ENCODE data around the gene ADM2. TPM values are rescaled to one million over a fixed set of nuclear protein-coding genes. Genes with fewer than 3 reads are reported as not detected.

The ADM2 gene
- total RNA-seq, 1 experiment from 2014 or later = 3.2 TPM

DNA sequence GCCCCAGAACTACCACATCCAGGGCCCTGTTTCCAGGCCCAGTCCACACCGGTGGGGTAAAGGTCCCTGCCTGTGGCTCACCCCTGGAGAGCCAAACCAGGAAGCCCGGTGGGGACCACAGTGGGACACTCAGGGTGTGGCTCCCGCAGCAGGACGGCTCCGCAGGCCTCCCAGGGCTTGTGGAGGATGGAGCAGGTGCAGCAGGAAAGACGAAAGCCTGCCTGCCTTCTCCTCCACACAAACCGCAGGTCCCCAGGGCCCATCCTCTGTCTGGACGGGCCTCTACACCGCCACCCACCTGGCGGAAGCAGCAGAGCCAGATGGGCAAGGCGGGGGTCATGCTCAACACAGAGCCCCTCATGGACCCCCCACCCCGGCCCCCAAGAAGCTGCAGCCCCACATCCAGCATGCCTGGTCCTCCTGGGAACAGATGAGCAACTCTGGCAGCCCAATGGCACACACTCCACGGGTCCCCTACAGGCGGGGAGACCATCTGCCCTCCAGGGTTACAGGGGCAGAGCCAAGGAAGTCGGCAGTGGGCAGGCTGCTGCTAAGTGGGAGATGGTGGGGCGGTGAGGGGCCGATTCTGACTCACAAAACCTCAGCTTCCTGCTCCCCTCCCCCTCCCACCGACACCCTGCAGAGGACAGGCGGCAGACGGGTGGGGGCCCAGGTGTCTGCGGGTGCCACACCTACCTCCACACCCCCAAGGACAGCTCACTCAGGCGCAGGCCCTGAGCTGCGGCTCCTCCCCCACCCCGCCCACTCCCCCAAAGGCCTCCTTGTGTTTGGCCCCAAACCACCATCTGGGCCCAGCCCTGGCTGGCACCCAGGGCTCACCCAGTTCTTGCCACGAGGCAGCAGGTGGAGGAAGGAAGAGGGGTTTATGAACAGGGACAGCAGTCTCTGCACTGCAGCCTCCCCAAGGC lies 11.7 kb upstream of the ADM2 start:
- Histone ChIP-seq H3K27me3 (ENCODE audit: control insufficient read depth, insufficient read depth, low read length) (no peaks in the 10 kb centered on the region), H3K4me3 (ENCODE audit: insufficient read depth, low read depth, low read length) (no peak overlapping the region), H3K36me3 (replicated peaks; ENCODE audit: control insufficient read depth, insufficient read depth, low read length) (peaks cover 19% of the 10 kb centered on the region)
- peak; percentile 94 for DNase-seq

DNA sequence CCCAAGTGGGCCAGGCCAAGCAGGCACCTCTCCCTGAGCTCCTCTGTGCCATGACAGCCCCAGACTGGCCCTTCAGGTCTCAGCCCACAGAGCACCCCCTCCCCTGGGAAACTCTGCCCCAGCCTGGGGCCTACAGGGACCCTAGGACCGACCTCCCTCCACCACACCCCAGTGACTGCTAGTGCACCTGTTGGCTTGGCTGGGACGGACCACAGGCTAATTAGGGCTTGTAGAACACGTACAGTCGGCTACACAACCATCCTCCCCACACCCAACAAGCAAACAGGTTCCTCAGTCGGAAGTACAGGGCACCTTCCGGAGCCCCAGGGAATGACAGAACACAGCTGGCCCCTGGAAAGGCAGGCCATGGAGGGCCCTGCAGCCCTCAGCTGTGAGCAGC lies 10.9 kb upstream of the ADM2 start:
- H3K27me3 ChIP-seq (ENCODE audit: control insufficient read depth, insufficient read depth, low read length) = no peaks in the 10 kb centered on the region
- H3K4me3 ChIP-seq (ENCODE audit: insufficient read depth, low read depth, low read length) = no peak overlapping the region
- H3K36me3 ChIP-seq (replicated peaks; ENCODE audit: control insufficient read depth, insufficient read depth, low read length) = peaks cover 14% of the 10 kb centered on the region
- no peak for DNase-seq

DNA sequence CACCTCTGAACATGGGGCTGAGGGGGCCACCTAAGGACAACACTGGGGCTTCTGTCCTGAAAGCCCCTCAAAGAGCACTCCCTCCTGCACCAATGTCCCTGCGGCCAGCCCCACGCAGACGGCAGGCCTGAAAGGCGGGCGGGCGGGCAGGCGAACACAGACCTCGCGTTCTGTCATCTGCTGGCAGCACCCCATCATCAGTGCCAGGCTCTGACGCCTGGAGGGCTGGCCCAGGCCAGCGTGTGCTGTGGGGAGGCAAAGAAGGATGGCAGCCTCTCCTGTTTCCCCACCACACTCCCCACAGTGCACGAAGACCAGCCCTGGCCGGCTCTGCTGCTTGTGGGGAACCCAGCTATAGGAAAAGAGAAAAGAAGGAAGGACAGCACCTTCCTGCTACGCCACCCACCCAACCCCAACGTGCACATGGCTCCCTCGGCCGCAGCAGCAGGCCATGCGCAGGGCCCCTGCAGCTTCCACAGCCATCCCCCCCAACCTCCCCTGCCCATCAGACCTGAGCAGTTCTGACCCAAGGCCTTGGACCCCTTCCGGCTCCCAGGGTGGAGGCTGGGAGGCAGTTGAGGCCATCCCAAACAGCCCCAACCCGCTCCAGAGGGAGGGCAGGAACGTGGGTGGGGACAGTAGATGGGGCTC lies 10.0 kb upstream of the ADM2 start:
- H3K4me3 ChIP-seq (ENCODE audit: insufficient read depth, low read depth, low read length) = no peak overlapping the region

DNA sequence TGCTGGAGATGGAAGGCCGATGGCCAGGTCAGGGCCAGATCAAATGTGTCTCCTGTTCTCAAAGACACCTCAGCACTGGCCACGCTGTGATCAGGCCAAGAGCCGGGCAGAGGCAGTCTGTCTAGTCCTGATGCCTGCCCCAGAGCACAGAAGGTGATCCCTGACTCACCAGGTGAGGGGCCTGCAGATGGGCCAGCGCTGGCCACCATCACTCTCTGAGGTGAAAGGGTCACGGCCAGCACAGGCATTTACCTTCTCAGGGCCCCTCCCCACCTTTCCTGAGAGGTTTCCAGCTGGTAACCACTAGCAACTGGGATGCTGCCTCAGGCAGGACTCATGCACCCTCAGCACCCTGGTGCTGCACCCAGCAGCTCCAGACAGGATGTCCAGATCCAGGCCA lies 9.4 kb upstream of the ADM2 start:
- no peaks in the 10 kb centered on the region; the same call in 1 of the 2 replicates for H3K27me3 ChIP-seq (ENCODE audit: control insufficient read depth, insufficient read depth, low read length)
- no peak overlapping the region for H3K4me3 ChIP-seq (ENCODE audit: insufficient read depth, low read depth, low read length)
- no peak for DNase-seq
- peaks cover 3% of the 10 kb centered on the region for H3K36me3 ChIP-seq (replicated peaks; ENCODE audit: control insufficient read depth, insufficient read depth, low read length)

More for the DNA sequence above, 10.0 kb upstream of the ADM2 start:
- Histone ChIP-seq H3K27me3 (ENCODE audit: control insufficient read depth, insufficient read depth, low read length) (no peaks in the 10 kb centered on the region), H3K36me3 (replicated peaks; ENCODE audit: control insufficient read depth, insufficient read depth, low read length) (peaks cover 8% of the 10 kb centered on the region)
- DNase-seq = no peak

DNA sequence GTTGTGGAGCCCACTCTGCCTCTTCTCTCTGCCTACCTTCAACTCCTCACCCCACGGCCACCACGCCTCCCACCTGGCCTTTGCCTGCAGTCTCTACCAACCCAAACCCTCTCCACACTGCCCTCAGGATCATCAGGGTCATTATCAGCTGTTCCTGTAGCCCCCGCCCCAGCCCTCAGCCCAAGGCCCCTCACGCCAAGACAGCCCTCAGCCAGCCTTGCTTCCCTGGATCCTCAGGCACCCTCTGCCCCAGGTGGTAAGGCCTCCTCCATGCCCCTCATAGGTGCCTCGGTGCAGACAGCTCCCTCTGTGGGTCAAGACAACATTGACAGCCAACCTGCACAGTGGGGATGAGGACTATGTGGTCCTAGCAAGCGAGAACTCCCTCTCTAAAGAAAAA lies 8.3 kb upstream of the ADM2 start:
- Histone ChIP-seq H3K36me3 (replicated peaks; ENCODE audit: control insufficient read depth, insufficient read depth, low read length) (no peaks in the 10 kb centered on the region; the same call in 1 of the 2 replicates), H3K27me3 (ENCODE audit: control insufficient read depth, insufficient read depth, low read length) (no peaks in the 10 kb centered on the region; the same call in 1 of the 2 replicates), H3K4me3 (ENCODE audit: insufficient read depth, low read depth, low read length) (no peak overlapping the region)
- DNase-seq = peak; percentile 87

DNA sequence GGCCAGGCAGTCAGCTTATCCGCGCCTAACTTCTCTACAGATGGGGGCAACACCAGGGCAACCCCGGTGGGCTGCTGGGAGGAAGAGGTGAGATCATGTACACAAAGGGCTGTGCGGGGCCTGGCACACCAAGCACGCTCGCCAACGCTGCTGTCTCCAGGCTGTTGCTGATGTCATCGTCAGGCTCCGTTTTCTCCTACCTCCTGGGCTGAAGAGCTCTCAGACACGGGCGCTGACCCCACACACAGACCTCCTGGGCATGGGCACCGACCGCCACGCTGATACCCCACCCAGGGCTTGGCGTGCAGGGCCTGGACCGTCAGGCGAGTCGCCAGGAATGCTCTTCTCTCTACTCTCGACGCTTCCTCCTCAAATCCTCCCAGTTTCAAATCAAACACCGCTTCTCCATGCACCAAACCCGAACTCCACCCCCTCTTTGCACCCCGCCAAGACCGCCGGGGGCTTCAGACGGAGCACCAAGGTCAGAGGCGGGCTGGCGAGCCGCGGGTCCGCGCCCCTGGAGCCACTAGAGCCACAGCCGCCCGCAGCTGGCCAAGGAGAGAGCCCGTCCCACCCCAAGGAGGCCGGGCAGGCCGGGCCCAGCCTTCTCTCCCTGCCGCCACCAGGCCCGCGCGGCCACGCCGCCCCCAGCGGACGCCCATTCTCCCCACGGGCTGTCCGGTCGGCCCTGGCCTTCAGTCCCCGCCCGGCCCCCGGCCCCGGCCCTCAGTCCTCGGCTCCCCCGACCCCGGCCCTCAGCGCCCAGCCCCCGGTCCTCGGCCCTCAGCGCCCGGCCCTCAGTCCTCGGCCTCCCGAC lies 7.3 kb upstream of the ADM2 start:
- DNase-seq = peak; percentile 89
- Histone ChIP-seq H3K4me3 (ENCODE audit: insufficient read depth, low read depth, low read length) (peak overlapping the region; percentile 62), H3K36me3 (replicated peaks; ENCODE audit: control insufficient read depth, insufficient read depth, low read length) (no peaks in the 10 kb centered on the region; the same call in 1 of the 2 replicates), H3K27me3 (ENCODE audit: control insufficient read depth, insufficient read depth, low read length) (no peaks in the 10 kb centered on the region; the same call in 1 of the 2 replicates)

DNA sequence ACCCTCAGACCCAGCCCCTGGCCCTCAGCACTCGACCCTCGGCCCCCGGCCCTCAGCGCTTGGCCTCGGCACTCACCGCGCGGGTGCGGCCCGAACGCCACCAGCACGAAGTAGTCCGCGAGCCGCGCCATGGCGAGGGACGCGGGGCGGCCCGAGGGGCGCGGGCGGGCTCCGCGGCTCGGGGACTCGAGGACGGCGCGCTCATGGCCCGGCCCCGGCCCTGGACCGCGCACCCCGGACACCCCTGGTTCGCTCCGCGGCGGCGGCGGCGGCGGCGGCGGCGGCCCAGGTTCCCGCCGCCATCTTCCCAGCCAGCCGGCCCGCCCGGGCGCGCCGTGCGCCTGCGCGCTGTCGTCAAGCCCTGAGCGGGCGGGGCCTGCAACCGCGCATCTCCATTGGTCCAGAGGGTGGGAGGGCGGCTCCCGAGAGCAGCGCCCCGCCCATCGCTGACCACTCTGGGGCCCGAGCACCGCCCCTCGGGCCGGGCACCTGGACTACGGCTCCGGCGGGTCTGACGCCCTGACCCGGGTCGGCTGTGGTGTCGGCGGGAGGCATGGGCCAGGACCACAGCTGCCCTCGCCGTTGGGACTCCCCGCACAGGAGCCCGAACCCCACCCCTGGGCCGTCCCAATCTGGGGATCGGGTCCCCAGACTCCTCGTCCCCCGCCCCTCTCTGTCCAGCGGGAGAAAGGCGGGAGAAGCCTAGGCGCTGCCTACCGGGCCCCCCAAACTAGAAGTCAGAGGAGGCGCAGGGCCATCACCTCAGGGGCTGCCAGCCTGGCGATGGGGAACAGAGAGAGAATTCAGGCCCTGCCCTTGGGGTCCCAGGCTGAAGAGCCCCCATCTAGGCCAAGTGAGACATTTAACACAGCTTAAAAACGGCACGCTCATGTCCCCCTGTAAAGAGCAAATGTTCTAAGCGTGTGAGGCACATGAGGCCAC lies 6.4 kb upstream of the ADM2 start, which contains the start of gene SBF1:
Gene SBF1 (minus strand): TSS at position 326 of the 942 bp plus-strand sequence. CDS start 195 bp downstream, at position 131.
- Histone ChIP-seq H3K36me3 (replicated peaks; ENCODE audit: control insufficient read depth, insufficient read depth, low read length) (no peaks in the 10 kb centered on the region; the same call in 1 of the 2 replicates), H3K4me3 (ENCODE audit: insufficient read depth, low read depth, low read length) (peak within 1 kb of the TSS; percentile 62), H3K27me3 (ENCODE audit: control insufficient read depth, insufficient read depth, low read length) (peaks cover 5% of the 10 kb centered on the region)
- DNase-seq = peak; percentile 100

DNA sequence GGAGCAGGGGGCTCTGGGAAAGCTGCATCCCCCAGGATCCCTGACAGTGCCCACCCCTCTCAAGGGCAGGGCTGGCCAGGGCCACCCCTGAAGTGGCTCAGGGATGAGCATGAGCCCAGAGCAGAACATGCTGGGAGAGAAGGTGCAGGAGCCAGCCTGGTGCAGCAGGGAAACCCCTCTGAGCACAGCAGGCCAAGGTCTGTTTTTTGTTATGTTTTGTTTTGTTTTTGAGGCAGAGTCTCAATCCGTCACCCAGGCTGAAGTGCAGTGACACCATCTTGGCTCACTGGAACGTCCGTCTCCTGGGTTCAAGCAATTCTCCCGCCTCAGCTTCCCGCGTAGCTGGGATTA lies 5.7 kb upstream of the ADM2 start:
- no peak for DNase-seq
- peaks cover 11% of the 10 kb centered on the region for H3K27me3 ChIP-seq (ENCODE audit: control insufficient read depth, insufficient read depth, low read length)
- no peaks in the 10 kb centered on the region; the same call in 1 of the 2 replicates for H3K36me3 ChIP-seq (replicated peaks; ENCODE audit: control insufficient read depth, insufficient read depth, low read length)
- no peak overlapping the region for H3K4me3 ChIP-seq (ENCODE audit: insufficient read depth, low read depth, low read length)

DNA sequence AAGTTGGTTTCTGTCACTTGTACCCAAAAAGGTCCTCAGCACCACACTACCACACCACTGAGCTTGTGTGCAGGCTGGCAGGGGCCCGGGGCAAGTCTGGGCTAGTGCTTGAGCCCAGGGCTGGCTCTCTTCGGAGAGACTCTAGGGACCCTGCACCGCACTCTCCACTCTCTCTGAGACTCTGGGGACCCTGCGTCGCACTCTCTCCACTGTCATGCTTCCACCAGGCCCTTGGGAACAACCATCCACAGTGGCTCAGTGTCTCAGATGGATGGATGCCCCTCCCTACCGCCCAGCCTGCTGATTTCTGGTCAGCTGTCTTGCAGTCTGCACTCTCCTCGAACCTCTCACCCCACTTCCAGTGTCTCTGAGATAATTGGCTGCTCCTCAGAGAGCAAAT lies 4.5 kb upstream of the ADM2 start:
- Histone ChIP-seq H3K4me3 (ENCODE audit: insufficient read depth, low read depth, low read length) (no peak overlapping the region), H3K27me3 (ENCODE audit: control insufficient read depth, insufficient read depth, low read length) (peaks cover 17% of the 10 kb centered on the region), H3K36me3 (replicated peaks; ENCODE audit: control insufficient read depth, insufficient read depth, low read length) (no peaks in the 10 kb centered on the region; the same call in 1 of the 2 replicates)
- DNase-seq = no peak

DNA sequence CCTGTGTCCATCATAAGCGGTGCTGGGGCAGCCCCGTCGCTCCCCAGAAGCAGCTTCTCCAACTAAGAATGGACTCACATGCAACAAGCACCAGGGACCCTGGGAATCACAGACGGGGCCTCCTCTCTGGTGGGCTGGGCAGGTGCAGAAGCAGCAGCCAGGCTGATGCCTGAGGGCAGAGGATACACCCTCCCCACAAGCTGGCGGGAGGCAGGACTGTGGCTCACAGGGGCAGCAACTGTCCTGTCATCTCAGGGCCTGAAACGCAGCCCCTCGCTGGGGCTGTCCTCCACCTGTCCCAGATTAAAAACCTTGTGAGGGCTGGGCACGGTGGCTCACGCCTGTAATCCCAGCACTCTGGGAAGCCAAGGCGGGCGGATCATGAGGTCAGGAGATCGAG lies 3.4 kb upstream of the ADM2 start:
- DNase-seq = no peak
- Histone ChIP-seq H3K4me3 (ENCODE audit: insufficient read depth, low read depth, low read length) (no peak overlapping the region), H3K36me3 (replicated peaks; ENCODE audit: control insufficient read depth, insufficient read depth, low read length) (no peaks in the 10 kb centered on the region; the same call in 1 of the 2 replicates), H3K27me3 (ENCODE audit: control insufficient read depth, insufficient read depth, low read length) (peaks cover 17% of the 10 kb centered on the region)

DNA sequence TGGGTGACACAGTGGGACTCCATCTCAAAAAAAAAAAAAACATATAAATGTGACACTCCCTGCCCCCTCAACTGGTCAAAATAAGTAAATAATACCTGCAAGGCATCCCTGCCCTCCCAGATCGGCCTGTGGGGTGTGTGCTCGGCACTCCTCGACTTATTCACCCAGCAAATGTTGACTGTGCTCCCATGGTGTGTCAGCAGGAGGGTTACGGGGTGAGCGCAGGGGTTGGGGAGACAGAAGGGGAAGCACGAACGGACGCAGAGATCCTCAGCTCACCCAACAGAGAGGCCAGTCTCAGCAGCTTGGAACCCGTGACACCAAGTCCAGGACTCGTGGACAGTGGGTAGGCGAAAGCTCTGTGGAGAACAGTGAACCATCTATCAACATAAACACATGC lies 1.6 kb upstream of the ADM2 start:
- Histone ChIP-seq H3K36me3 (replicated peaks; ENCODE audit: control insufficient read depth, insufficient read depth, low read length) (no peaks in the 10 kb centered on the region; the same call in 1 of the 2 replicates), H3K4me3 (ENCODE audit: insufficient read depth, low read depth, low read length) (no peak overlapping the region), H3K27me3 (ENCODE audit: control insufficient read depth, insufficient read depth, low read length) (peaks cover 17% of the 10 kb centered on the region)
- no peak for DNase-seq

DNA sequence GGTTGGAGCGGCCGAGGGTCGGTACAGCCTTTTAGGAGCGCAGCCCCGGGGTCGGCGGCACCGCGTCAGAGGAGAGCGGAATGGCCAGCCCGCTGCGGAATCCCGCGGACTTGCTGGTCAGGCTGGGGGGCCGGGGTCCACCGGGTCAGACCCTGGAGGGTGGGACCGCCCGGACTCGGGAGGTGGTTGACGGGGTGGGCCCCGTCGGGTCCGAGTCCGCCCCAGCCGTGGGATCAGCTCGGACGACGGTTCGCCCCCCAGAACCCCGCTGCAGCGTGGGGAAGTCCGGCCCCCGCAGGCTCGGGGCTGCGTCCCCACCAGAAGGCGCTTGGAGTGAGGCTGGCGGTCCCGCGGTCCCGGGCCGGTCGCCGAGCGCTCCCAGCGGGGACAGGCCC lies 301 bp upstream of the ADM2 start:
- DNase-seq = no peak
- H3K27me3 ChIP-seq (ENCODE audit: control insufficient read depth, insufficient read depth, low read length) = peaks cover 17% of the 10 kb centered on the region
- peak overlapping the region; percentile 71 for H3K4me3 ChIP-seq (ENCODE audit: insufficient read depth, low read depth, low read length)
- no peaks in the 10 kb centered on the region; the same call in 1 of the 2 replicates for H3K36me3 ChIP-seq (replicated peaks; ENCODE audit: control insufficient read depth, insufficient read depth, low read length)

Measured in H7 (cell line).